HCT116 (cell line): ENCODE results near the gene ABHD14A. TPM values are rescaled to one million over a fixed set of nuclear protein-coding genes. Genes with fewer than 3 reads are reported as not detected.

Experiments
- ATAC-seq: fragments of 200-7000 bp; cut with Tn5 transposase; 2 replicates; pipeline ENCODE4 v1.9.1; 2020; ENCODE audit warnings: mild to moderate bottlenecking, moderate library complexity
- BruUV-seq: library from RNA; stranded (reverse); fragments of 400-500 nt; replicated peaks from 2 replicates; lab custom pipeline; 2021; lab: Mats Ljungman, UMichigan
- CTCF ChIA-PET: fragments of 300-600 bp; sonication (Branson Sonifier 250); formaldehyde crosslinking; loops from one replicate; lab custom pipeline; 2021; ENCODE audit warnings: antibody characterized with exemption; lab: Charles Lee
- POLR2A ChIA-PET: fragments of 300-600, 350-600 bp; sonication (Branson Sonifier 250); formaldehyde crosslinking; loops from one replicate; lab custom pipeline; 2021; ENCODE audit warnings: antibody characterized with exemption; lab: Charles Lee
- RAD21 ChIA-PET, 2 experiments: fragments of 300-600 bp; sonication (Branson Sonifier 250); formaldehyde crosslinking; loops; one replicate each; lab custom pipeline; 2023; ENCODE audit warnings: low total read pairs in 2 of 2; ENCODE audit not compliant: uncharacterized antibody in 2 of 2, unreplicated experiment in 2 of 2, low non-redundant PET in 1 of 2; lab: Charles Lee
- DNase-seq: peaks from one replicate; pipeline ENCODE4 v3.0.0-alpha.2; 2010; ENCODE audit warnings: low read depth, low spot score
- H2AFZ ChIP-seq: fragments of 200-600 bp; shearing (Covaris generic), sonication (generic); 2 replicates; pipeline ENCODE4 v1.6.1; 2017; ENCODE audit warnings: low read depth, mixed run types, mixed read lengths, antibody characterized with exemption, low read length; ENCODE audit not compliant: poor library complexity, severe bottlenecking
- H3K27ac ChIP-seq: 2 replicates; pipeline ENCODE4 v1.5.1; 2012; ENCODE audit warnings: low read depth, low read length
- H3K27me3 ChIP-seq: fragments of 200-600 bp; sonication (generic); 2 replicates; pipeline ENCODE4 v1.6.1; 2016; ENCODE audit warnings: mixed run types, low read length, mixed read lengths; ENCODE audit not compliant: insufficient read depth
- H3K36me3 ChIP-seq, 2 experiments: fragments of 200-500 bp in 1 of 2; fragments of 200-600 bp in 1 of 2; sonication (Bioruptor generic) in 1 of 2; sonication (generic) in 1 of 2; 2 replicates each; pipeline versions ENCODE4 v1.5.1 to v1.6.1; 2014 to 2016; ENCODE audit warnings: low read length in 2 of 2, inconsistent platforms in 1 of 2, mixed read lengths in 1 of 2, mixed run types in 1 of 2; ENCODE audit not compliant: insufficient read depth in 2 of 2, control insufficient read depth in 1 of 2
- H3K4me1 ChIP-seq, 2 experiments: fragments of 200-600 bp in 1 of 2; sonication (generic) in 1 of 2; 2 replicates each; pipeline versions ENCODE4 v1.5.1 to v1.6.1; 2012 to 2017; ENCODE audit warnings: low read length in 2 of 2, inconsistent platforms in 1 of 2, mild to moderate bottlenecking in 1 of 2, mixed read lengths in 1 of 2, mixed run types in 1 of 2, moderate library complexity in 1 of 2; ENCODE audit not compliant: insufficient read depth in 2 of 2, control insufficient read depth in 1 of 2
- H3K4me2 ChIP-seq: fragments of 200-600 bp; sonication (generic); 2 replicates; pipeline ENCODE4 v1.6.1; 2017; ENCODE audit warnings: mixed run types, low read length, mixed read lengths
- H3K4me3 ChIP-seq, 2 experiments: fragments of 200-600 bp in 1 of 2; sonication (generic) in 1 of 2; replicated peaks in 1 of 2; 2 replicates each; pipeline ENCODE4 v1.5.1; 2011 to 2016; ENCODE audit warnings: low read length in 2 of 2, control low read depth in 1 of 2, low read depth in 1 of 2, mild to moderate bottlenecking in 1 of 2, mixed read lengths in 1 of 2, mixed run types in 1 of 2
- H3K79me2 ChIP-seq: fragments of 200-600 bp; sonication (generic); 2 replicates; pipeline ENCODE4 v1.6.1; 2017; ENCODE audit warnings: mild to moderate bottlenecking, mixed run types, low read length, moderate library complexity, mixed read lengths; ENCODE audit not compliant: insufficient read depth
- H3K9ac ChIP-seq: fragments of 200-600 bp; sonication (generic); 2 replicates; pipeline ENCODE4 v1.6.1; 2016; ENCODE audit warnings: low read length, mixed read lengths
- H3K9me2 ChIP-seq: fragments of 200-600 bp; sonication (generic), shearing (Covaris generic); 2 replicates; pipeline ENCODE4 v1.6.1; 2017; ENCODE audit warnings: mixed run types, mild to moderate bottlenecking, moderate library complexity; ENCODE audit not compliant: insufficient read depth
- H3K9me3 ChIP-seq, 2 experiments: fragments of 200-500 bp in 1 of 2; fragments of 200-600 bp in 1 of 2; sonication (Bioruptor generic) in 1 of 2; sonication (generic) in 1 of 2; 2 replicates each; pipeline ENCODE4 v1.6.1; 2014 to 2017; ENCODE audit warnings: low read length in 2 of 2, mixed read lengths in 2 of 2, inconsistent platforms in 1 of 2, low read depth in 1 of 2, mild to moderate bottlenecking in 1 of 2, mixed run types in 1 of 2, moderate library complexity in 1 of 2; ENCODE audit not compliant: control insufficient read depth in 1 of 2, insufficient read depth in 1 of 2
- H4K20me1 ChIP-seq: fragments of 200-600 bp; sonication (generic), shearing (Covaris generic); 2 replicates; pipeline ENCODE4 v1.6.1; 2017; ENCODE audit warnings: mixed run types, mild to moderate bottlenecking, moderate library complexity; ENCODE audit not compliant: insufficient read depth
- ATF3 ChIP-seq: IDR thresholded peaks from 2 replicates; pipeline ENCODE4 v1.6.1; 2012
- CTCF ChIP-seq, 3 experiments: fragments of 200-600 bp in 1 of 3; sonication (generic) in 1 of 3; IDR thresholded peaks in 2 of 3; conservative IDR thresholded peaks in 1 of 3; 2 replicates each; pipeline ENCODE4 v1.5.1; 2012 to 2017; ENCODE audit warnings: low read depth in 2 of 3, low read length in 2 of 3, antibody characterized with exemption in 1 of 3, borderline replicate concordance in 1 of 3, control low read depth in 1 of 3, mild to moderate bottlenecking in 1 of 3, mixed read lengths in 1 of 3, mixed run types in 1 of 3, moderate library complexity in 1 of 3; ENCODE audit not compliant: insufficient read depth in 1 of 3
- EGR1 ChIP-seq: IDR thresholded peaks from 2 replicates; pipeline ENCODE4 v1.6.1; 2012; ENCODE audit warnings: low read depth
- ELF1 ChIP-seq: IDR thresholded peaks from 2 replicates; pipeline ENCODE4 v1.6.1; 2012; ENCODE audit warnings: low read depth, borderline replicate concordance
- EZH2phosphoT487 ChIP-seq: fragments of 200-600 bp; IDR thresholded peaks from 2 replicates; pipeline ENCODE4 v1.6.1; 2018; ENCODE audit warnings: antibody characterized with exemption, borderline replicate concordance
- FOSL1 ChIP-seq: IDR thresholded peaks from 2 replicates; pipeline ENCODE4 v1.6.1; 2012; ENCODE audit warnings: low read depth
- RAD21 ChIP-seq: IDR thresholded peaks from 2 replicates; pipeline ENCODE4 v1.6.1; 2012; ENCODE audit warnings: low read depth, mild to moderate bottlenecking
- REST ChIP-seq: IDR thresholded peaks from 2 replicates; pipeline ENCODE4 v1.6.1; 2012; ENCODE audit warnings: low read depth
- SP1 ChIP-seq: IDR thresholded peaks from 2 replicates; pipeline ENCODE4 v1.6.1; 2012; ENCODE audit warnings: low read depth
- SRF ChIP-seq: IDR thresholded peaks from 2 replicates; pipeline ENCODE4 v1.6.1; 2012; ENCODE audit warnings: low read depth
- TCF7L2 ChIP-seq: IDR thresholded peaks from 2 replicates; pipeline ENCODE4 v1.7.0; 2011; ENCODE audit warnings: borderline replicate concordance, inconsistent platforms; ENCODE audit not compliant: insufficient read depth, insufficient read length; ENCODE audit errors: extremely low read depth
- YY1 ChIP-seq: IDR thresholded peaks from 2 replicates; pipeline ENCODE4 v1.6.1; 2011; ENCODE audit warnings: low read length, low read depth, moderate library complexity, mild to moderate bottlenecking; ENCODE audit not compliant: insufficient replicate concordance; ENCODE audit errors: extremely low read depth
- ZFX ChIP-seq: fragments of 450-650 bp; IDR thresholded peaks from 2 replicates; pipeline ENCODE4 v1.6.1; 2017
- intact Hi-C: fragments of 100-400 bp; cut with micrococcal nuclease; formaldehyde crosslinking; loops from 2 replicates; pipeline ENCODE4 v1.10.0; 2022
- total RNA-seq: library from RNA; stranded (reverse); gene quantifications from one replicate; pipeline ENCODE4 v1.2.1, GENCODE V29; 2021; ENCODE audit not compliant: unreplicated experiment

Gene ABHD14A
- total RNA-seq, 1 experiment from 2014 or later: 11.6 TPM

- no peak for TF ChIP-seq TCF7L2
- TF ChIP-seq ELF1: no peak
- no peak for TF ChIP-seq FOSL1
- TF ChIP-seq YY1: no peak
- TF ChIP-seq RAD21: no peak
- TF ChIP-seq, all 23 proteins: peak for 0
Measured at GRCh38 chr3:51978143-51978502, 3.3 kb downstream of the ABHD14A start.

GRCh38 chr3:51980253-51980652 lies 5.4 kb downstream of the ABHD14A start:
- H4K20me1 ChIP-seq: no peaks in the 10 kb centered on the region
- no peaks in the 10 kb centered on the region for H3K36me3 ChIP-seq
- H3K4me3 ChIP-seq: no peak overlapping the region
- intact Hi-C loops: loop anchor here (5.0 kb wide), 1 partner anchor 263 kb away; no protein-coding TSS in a partner anchor
- peaks cover 12% of the 10 kb centered on the region for H3K79me2 ChIP-seq
- TF ChIP-seq EGR1 (no peak), ZFX (no peak), SRF (no peak), SP1 (no peak), ATF3 (no peak), REST (no peak), EZH2phosphoT487 (no peak), CTCF (IDR thresholded peaks at IDR 0.05 in 2 of 3, conservative IDR thresholded peaks at IDR 0.05 in 1 of 3; ENCODE audit: borderline replicate concordance in 1 of 3, insufficient read depth in 1 of 3, low read depth in 2 of 3, low read length in 2 of 3) (no peak)
- H3K4me1 ChIP-seq: peaks cover 29 to 51% of the 10 kb centered on the region in 2 experiments
- ATAC-seq: no peak
- no peaks in the 10 kb centered on the region for H3K9me3 ChIP-seq
- ChIA-PET RAD21 (no interaction called here), CTCF (no interaction called here), POLR2A (no interaction called here)
- H3K9me2 ChIP-seq: no peaks in the 10 kb centered on the region
- no peaks in the 10 kb centered on the region for H3K27me3 ChIP-seq
- no TSS peak for BruUV-seq
- H3K27ac ChIP-seq: no peak overlapping the region; the same call in 1 of the 2 replicates
- no peak overlapping the region for H3K9ac ChIP-seq
- H2AFZ ChIP-seq: no peak overlapping the region
- H3K4me2 ChIP-seq: no peak overlapping the region
- no peak for DNase-seq

More at GRCh38 chr3:51978143-51978502, 3.3 kb downstream of the ABHD14A start:
- Histone ChIP-seq H3K9me3 (no peaks in the 10 kb centered on the region), H3K9me2 (no peaks in the 10 kb centered on the region), H3K4me3 (no peak overlapping the region), H3K79me2 (peaks cover 19% of the 10 kb centered on the region), H3K27ac (no peak overlapping the region), H3K4me1 (peaks cover 28 to 42% of the 10 kb centered on the region in 2 experiments), H3K36me3 (no peaks in the 10 kb centered on the region), H4K20me1 (no peaks in the 10 kb centered on the region), H2AFZ (no peak overlapping the region), H3K4me2 (no peak overlapping the region), H3K9ac (no peak overlapping the region), H3K27me3 (no peaks in the 10 kb centered on the region)
- ATAC-seq (no peak), DNase-seq (no peak)
- RAD21 ChIA-PET: no interaction called here
- BruUV-seq: no TSS peak
- CTCF ChIA-PET: no interaction called here
- intact Hi-C loops: no loop called here
- POLR2A ChIA-PET: no interaction called here
